Measurements from ENCODE around the gene GPR137B. TPM values are rescaled to one million over a fixed set of nuclear protein-coding genes. Genes with fewer than 3 reads are reported as not detected.

GPR137B gene
- polyA plus RNA-seq, 1 experiment: 15.7 TPM

DNA sequence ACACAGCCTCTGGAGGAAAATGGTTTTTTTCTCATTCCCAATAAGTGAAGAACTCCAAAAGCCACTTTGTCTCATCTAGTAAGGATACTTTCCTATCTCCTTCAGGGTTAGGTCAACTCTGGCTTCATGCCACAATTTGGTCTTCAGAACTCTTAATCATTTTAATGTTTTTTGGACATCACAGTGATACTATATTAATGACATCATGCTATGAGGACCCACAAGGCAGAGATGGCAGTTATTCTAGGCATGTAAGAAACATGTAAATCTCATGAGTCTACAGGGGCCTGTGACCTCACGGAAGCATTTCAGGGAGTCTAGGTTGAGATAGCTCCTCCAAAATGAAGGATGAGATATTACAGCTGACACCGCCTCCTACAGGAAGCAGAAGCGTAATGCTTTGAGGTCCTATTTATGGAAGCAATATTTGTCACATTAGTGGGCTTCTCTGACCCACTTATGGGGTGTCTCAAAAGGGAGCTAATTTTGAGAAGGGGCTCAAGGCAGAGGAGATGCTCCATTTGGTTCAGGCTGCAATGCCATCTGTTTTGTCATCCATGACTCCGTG, 5.0 kb upstream of the GPR137B start:
- no peak for DNase-seq (ENCODE audit: low read depth, low spot score)
- Histone ChIP-seq H3K27ac (ENCODE audit: low read depth, low read length) (no peak overlapping the region), H3K4me3 (ENCODE audit: low read depth, low read length) (no peak overlapping the region), H3K27me3 (ENCODE audit: control insufficient read depth, insufficient read depth, low read length) (peaks cover 21% of the 10 kb centered on the region), H3K9me3 (ENCODE audit: control insufficient read depth, insufficient read depth, low read length) (no peaks in the 10 kb centered on the region)
- ChIA-PET POLR2A (no interaction called here), CTCF (no interaction called here)
- TF ChIP-seq, protein P1, sequence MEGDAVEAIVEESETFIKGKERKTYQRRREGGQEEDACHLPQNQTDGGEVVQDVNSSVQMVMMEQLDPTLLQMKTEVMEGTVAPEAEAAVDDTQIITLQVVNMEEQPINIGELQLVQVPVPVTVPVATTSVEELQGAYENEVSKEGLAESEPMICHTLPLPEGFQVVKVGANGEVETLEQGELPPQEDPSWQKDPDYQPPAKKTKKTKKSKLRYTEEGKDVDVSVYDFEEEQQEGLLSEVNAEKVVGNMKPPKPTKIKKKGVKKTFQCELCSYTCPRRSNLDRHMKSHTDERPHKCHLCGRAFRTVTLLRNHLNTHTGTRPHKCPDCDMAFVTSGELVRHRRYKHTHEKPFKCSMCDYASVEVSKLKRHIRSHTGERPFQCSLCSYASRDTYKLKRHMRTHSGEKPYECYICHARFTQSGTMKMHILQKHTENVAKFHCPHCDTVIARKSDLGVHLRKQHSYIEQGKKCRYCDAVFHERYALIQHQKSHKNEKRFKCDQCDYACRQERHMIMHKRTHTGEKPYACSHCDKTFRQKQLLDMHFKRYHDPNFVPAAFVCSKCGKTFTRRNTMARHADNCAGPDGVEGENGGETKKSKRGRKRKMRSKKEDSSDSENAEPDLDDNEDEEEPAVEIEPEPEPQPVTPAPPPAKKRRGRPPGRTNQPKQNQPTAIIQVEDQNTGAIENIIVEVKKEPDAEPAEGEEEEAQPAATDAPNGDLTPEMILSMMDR (IDR thresholded peaks at IDR 0.05; ENCODE audit: low read depth, low read length): no peak

DNA sequence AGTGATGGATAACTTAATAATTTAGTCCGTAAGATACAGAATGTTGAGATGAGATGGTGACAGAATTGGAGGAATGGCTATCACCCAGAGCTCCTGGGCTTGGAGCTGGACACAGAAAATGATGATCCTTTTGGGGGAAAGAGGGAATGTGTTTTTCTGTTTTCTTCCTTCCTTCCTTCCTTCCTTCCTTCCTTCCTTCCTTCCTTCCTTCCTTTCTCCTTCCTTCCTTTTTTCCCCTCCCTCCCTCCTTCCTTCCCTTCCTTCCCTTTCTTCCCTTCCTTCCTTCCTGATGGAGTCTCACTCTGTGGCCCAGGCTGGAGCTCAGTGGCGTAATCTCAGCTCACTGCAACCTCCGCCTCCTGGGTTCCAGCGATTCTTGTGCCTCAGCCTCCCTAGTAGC, 2.8 kb upstream of the GPR137B start:
- peaks cover 3% of the 10 kb centered on the region; the same call in 1 of the 2 replicates for H3K9me3 ChIP-seq (ENCODE audit: control insufficient read depth, insufficient read depth, low read length)
- no peak overlapping the region for H3K27ac ChIP-seq (ENCODE audit: low read depth, low read length)
- POLR2A ChIA-PET: interaction anchor here (0.6 kb wide), 1 partner anchor 380 kb away, joined by 8 read pairs; no protein-coding TSS in a partner anchor
- TF ChIP-seq, protein P1 (IDR thresholded peaks at IDR 0.05; ENCODE audit: low read depth, low read length): no peak
- no peak overlapping the region for H3K4me3 ChIP-seq (ENCODE audit: low read depth, low read length)
- peaks cover 15% of the 10 kb centered on the region for H3K27me3 ChIP-seq (ENCODE audit: control insufficient read depth, insufficient read depth, low read length)
- CTCF ChIA-PET: interaction anchor here (0.7 kb wide), 1 partner anchor 569 kb away, joined by 4 read pairs; no protein-coding TSS in a partner anchor
- no peak for DNase-seq (ENCODE audit: low read depth, low spot score)

DNA sequence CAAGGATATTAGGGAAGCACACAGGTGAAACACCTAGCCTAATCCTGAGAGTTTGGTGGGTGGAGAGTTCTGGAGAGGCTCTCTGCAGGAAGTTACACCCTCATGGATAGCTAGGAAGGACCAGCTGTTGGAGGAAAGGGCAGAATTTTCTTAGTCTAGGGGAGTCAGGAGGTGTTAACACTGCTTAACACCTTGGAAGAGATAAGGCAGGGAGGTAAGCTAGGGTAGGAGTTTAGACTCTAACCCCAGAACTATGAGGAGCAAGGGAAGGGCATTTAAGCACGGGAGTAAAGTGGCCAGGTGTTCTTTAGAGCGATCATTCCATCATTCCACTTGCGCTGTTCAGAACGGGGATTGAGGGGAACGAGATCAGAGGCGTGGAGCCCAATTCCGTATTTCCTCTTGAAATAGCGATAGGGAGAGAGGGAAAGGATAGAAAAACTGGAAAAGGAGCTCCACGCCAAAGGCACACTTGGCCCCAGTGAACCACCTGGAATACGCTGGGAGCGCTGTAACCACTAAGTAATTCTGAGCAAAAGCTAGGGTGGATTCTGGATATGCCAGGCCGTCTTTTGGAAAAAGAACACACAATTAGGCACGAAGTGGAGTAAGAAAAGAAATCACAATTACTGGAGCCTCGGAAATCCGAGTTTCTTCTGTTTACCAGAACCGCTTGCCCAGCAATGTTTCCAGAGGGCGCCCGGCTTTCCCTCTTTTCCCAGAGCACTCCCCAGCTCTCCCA, 1.5 kb upstream of the GPR137B start:
- peak overlapping the region; percentile 31 for H3K27ac ChIP-seq (ENCODE audit: low read depth, low read length)
- DNase-seq (ENCODE audit: low read depth, low spot score): no peak
- peak overlapping the region; percentile 89 for H3K4me3 ChIP-seq (ENCODE audit: low read depth, low read length)
- peaks cover 15% of the 10 kb centered on the region for H3K27me3 ChIP-seq (ENCODE audit: control insufficient read depth, insufficient read depth, low read length)
- TF ChIP-seq, protein P1 (IDR thresholded peaks at IDR 0.05; ENCODE audit: low read depth, low read length): no peak
- H3K9me3 ChIP-seq (ENCODE audit: control insufficient read depth, insufficient read depth, low read length): peaks cover 3% of the 10 kb centered on the region; the same call in 1 of the 2 replicates
- ChIA-PET CTCF (no interaction called here), POLR2A (interaction anchor here (0.6 to 1.1 kb wide), 2 partner anchors 140 to 377 kb away, joined by 3 read pairs; partner anchors contain the start of gene ERO1B)

DNA sequence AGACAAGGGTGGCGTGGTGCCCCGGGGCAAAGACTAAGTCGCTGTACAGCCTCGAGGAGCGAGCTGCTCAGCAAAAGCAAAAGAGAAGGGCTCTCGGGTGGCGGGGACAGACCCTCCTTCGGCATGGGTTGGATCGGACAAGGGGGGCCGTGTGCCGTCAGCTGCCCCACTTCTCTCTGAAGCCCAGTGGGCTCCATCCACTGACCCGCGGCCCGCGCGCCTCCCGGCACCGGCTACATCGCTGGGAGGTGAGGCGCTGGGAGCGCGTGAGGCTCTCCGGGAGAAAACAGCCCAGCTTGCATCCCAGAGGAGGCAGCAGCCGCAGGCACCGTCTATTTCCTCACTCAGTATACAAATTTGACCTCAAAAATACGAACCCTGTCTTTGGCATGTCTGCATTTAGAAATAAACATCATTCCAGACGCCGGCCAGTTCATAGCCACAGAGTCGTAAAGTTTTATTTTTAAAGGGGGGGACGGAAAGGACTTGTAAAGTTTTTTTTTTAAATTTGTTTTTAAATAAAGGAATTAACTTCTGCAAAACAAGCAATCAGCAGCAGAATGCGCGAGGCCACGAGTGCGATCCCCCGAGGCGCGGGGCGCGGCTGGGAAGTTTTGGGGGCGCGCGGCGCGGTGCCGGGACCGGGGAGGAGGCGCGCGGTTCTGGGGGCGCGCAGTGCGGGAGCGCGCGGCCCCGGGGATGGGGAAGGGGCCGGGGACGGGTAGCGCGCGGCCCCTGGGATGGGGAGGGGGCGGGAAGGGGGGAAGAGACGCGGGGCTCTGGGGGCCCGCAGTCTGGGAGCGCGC, 689 bp upstream of the GPR137B start:
- CTCF ChIA-PET: no interaction called here
- Histone ChIP-seq H3K4me3 (ENCODE audit: low read depth, low read length) (peak overlapping the region; percentile 89), H3K27ac (ENCODE audit: low read depth, low read length) (peak overlapping the region; percentile 31), H3K9me3 (ENCODE audit: control insufficient read depth, insufficient read depth, low read length) (peaks cover 3% of the 10 kb centered on the region; the same call in 1 of the 2 replicates), H3K27me3 (ENCODE audit: control insufficient read depth, insufficient read depth, low read length) (peaks cover 15% of the 10 kb centered on the region)
- DNase-seq (ENCODE audit: low read depth, low spot score): no peak
- TF ChIP-seq, protein P1 (IDR thresholded peaks at IDR 0.05; ENCODE audit: low read depth, low read length): no peak
- POLR2A ChIA-PET: interaction anchor here (0.6 to 1.1 kb wide), 2 partner anchors 140 to 376 kb away, joined by 3 read pairs; partner anchors contain the start of gene ERO1B
